Esophagus muscularis mucosa (tissue), 4 donors: ENCODE measurements around the gene INPP5A. TPM values are rescaled to one million over a fixed set of nuclear protein-coding genes. Genes with fewer than 3 reads are reported as not detected.

ENCODE experiments used
- DNase-seq: peaks from one replicate; pipeline ENCODE4 v3.0.0-alpha.2; 2017; ENCODE audit errors: extremely low spot score
- H3K27ac ChIP-seq, 4 donors: fragments of 200-600 bp; sonication (generic); replicated peaks in 1 of 4; 1 replicate in 3 of 4; 2 replicates in 1 of 4; pipeline ENCODE4 v1.5.1; 2016 to 2019; ENCODE audit warnings: mild to moderate bottlenecking in 1 of 4
- H3K27me3 ChIP-seq, 4 donors: fragments of 200-600 bp; sonication (generic); one replicate each; pipeline versions ENCODE4 v1.5.1 to v1.6.0; 2016 to 2019
- H3K36me3 ChIP-seq, 4 donors: fragments of 200-600 bp; sonication (generic); one replicate each; pipeline ENCODE4 v1.5.1; 2016 to 2019
- H3K4me1 ChIP-seq, 4 donors: fragments of 200-600 bp; sonication (generic); one replicate each; pipeline ENCODE4 v1.5.1; 2016 to 2019
- H3K4me3 ChIP-seq, 4 donors: fragments of 200-600 bp; sonication (generic); 1 replicate in 2 of 4; 2 replicates in 2 of 4; pipeline ENCODE4 v1.5.1; 2016 to 2019; ENCODE audit warnings: mild to moderate bottlenecking in 4 of 4, moderate library complexity in 1 of 4
- H3K9me3 ChIP-seq, 4 donors: fragments of 200-600 bp; sonication (generic); 1 replicate in 3 of 4; 2 replicates in 1 of 4; pipeline ENCODE4 v1.5.1; 2016 to 2019
- CTCF ChIP-seq, 3 experiments: fragments of 200-600 bp in 2 of 3; fragments of 450-650 bp in 1 of 3; sonication (generic) in 2 of 3; IDR thresholded peaks; one replicate each; pipeline ENCODE4 v1.5.1; 2017 to 2019; ENCODE audit warnings: antibody characterized with exemption in 3 of 3, mild to moderate bottlenecking in 2 of 3, moderate library complexity in 1 of 3
- EP300 ChIP-seq: sonication (generic); formaldehyde crosslinking; IDR thresholded peaks from one replicate; pipeline ENCODE4 v1.6.1; 2017; ENCODE audit warnings: antibody characterized with exemption
- POLR2A ChIP-seq: fragments of 450-650 bp; IDR thresholded peaks from one replicate; pipeline ENCODE4 v1.6.1; 2017; ENCODE audit warnings: antibody characterized with exemption, moderate library complexity, mild to moderate bottlenecking, low read depth
- POLR2AphosphoS5 ChIP-seq, 2 donors: sonication (generic); formaldehyde crosslinking; IDR thresholded peaks; one replicate each; pipeline ENCODE4 v1.6.1; 2017; ENCODE audit warnings: antibody characterized with exemption in 2 of 2
- WGBS: methylation state at CpG from one replicate; pipeline ENCODE4 v1.1.5; 2018; 5-methylcytosine and 5-hydroxymethylcytosine counted together
- intact Hi-C: fragments of 100-400 bp; cut with DNase I; formaldehyde crosslinking; loops from one replicate; pipeline ENCODE4 v1.15.1; 2023
- total RNA-seq, 4 donors: library from RNA; depleted of rRNA; stranded (reverse); fragments of >200 nt; gene quantifications; one replicate each; pipeline versions ENCODE4 v1.1.0 to v1.2.1, GENCODE V29; 2016

INPP5A gene
- total RNA-seq, 4 donors from 2014 or later, result 234 to 301 (median 245) TPM

DNA sequence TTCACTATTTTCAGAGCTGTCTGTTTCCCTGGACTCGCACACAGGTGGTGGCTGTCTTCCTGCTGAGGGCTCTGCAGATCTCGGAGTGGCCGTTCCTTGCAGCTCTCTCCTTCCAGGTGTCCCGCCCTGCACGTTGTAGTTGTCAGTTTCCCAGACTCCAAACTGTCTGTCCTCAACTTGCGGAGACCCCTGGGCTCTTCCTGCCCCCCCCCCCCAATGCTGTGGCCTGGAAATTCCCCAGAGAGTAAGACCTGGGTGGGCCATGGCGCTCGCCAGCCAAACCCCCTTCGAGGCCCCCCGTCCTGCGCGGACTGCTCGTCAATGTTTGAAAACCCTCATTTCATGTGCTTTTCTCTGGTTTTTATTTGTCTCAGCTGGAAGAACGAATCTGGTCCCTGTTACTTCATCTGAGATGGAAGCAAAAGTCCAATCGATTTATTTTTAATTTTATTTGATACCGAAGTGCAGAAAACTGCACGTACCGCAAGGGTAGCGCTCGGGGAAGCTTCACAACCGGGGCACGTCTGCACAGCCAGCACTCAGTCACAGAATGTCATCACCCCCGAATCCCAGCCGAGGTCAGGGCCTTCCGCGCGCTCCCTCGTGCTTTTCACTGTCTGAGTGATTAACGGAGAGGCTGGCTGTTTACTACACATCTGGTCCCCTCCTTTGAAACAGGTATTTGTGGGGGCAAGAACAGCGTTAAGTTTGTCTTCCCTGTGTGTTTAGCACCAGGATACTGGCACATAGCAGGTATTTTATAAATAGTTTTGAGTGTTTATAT is 294.8 kb downstream of the INPP5A start:
- no peak for DNase-seq
- WGBS, result 32% methylated on average over 30 of the region's 30 CpGs
- intact Hi-C loops, result no loop called here

More for the DNA sequence above, 294.8 kb downstream of the INPP5A start:
- Histone ChIP-seq H3K27ac (no peak overlapping the region), H3K36me3 (no peaks in the 10 kb centered on the region), H3K9me3 (no peaks in the 10 kb centered on the region), H3K27me3 (peaks cover 0 to 62% (median 14%) of the 10 kb centered on the region in 4 donors), H3K4me1 (peaks cover 0 to 12% (median 4%) of the 10 kb centered on the region in 4 donors), H3K4me3 (no peak overlapping the region)
- TF ChIP-seq POLR2A, result no peak
- no peak for TF ChIP-seq POLR2AphosphoS5 (IDR thresholded peaks at IDR 0.05)
- TF ChIP-seq EP300, result no peak
- TF ChIP-seq CTCF (IDR thresholded peaks at IDR 0.05), result no peak

Other genes with a start within 250 kb of the INPP5A start
- gene STK32C, start 229.8 kb upstream of the INPP5A start, total RNA-seq, result 10 to 100 TPM in 1 of 4 donors, 1 to 10 TPM in 3; 4.8 to 10.9 (median 7.8) TPM
- gene LRRC27, start 205.6 kb upstream of the INPP5A start, total RNA-seq, result 10 to 100 TPM in 2 of 4 donors, 1 to 10 TPM in 2; 5.8 to 19.1 (median 9.5) TPM
- gene PWWP2B, start 140.6 kb upstream of the INPP5A start, total RNA-seq, result 10 to 100 TPM; 11.8 to 25.5 (median 14.3) TPM
- gene NKX6-2, start 248.4 kb downstream of the INPP5A start, total RNA-seq, result not detected